ENCODE measurements around the gene CHD3.

DNA sequence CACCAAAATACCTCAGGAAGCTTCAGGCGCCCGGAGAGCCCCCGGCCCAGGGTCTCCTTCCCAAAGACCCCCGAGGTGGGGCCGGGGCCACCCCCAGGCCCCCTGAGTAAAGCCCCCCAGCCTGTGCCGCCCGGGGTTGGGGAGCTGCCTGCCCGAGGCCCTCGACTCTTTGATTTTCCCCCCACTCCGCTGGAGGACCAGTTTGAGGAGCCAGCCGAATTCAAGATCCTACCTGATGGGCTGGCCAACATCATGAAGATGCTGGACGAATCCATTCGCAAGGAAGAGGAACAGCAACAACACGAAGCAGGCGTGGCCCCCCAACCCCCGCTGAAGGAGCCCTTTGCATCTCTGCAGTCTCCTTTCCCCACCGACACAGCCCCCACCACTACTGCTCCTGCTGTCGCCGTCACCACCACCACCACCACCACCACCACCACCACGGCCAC, 40.4 kb upstream of the CHD3 start:
- TF ChIP-seq, protein P1, sequence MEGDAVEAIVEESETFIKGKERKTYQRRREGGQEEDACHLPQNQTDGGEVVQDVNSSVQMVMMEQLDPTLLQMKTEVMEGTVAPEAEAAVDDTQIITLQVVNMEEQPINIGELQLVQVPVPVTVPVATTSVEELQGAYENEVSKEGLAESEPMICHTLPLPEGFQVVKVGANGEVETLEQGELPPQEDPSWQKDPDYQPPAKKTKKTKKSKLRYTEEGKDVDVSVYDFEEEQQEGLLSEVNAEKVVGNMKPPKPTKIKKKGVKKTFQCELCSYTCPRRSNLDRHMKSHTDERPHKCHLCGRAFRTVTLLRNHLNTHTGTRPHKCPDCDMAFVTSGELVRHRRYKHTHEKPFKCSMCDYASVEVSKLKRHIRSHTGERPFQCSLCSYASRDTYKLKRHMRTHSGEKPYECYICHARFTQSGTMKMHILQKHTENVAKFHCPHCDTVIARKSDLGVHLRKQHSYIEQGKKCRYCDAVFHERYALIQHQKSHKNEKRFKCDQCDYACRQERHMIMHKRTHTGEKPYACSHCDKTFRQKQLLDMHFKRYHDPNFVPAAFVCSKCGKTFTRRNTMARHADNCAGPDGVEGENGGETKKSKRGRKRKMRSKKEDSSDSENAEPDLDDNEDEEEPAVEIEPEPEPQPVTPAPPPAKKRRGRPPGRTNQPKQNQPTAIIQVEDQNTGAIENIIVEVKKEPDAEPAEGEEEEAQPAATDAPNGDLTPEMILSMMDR (IDR thresholded peaks at IDR 0.05; ENCODE audit: poor library complexity, severe bottlenecking) = no peak
- TF ChIP-seq, protein P2, sequence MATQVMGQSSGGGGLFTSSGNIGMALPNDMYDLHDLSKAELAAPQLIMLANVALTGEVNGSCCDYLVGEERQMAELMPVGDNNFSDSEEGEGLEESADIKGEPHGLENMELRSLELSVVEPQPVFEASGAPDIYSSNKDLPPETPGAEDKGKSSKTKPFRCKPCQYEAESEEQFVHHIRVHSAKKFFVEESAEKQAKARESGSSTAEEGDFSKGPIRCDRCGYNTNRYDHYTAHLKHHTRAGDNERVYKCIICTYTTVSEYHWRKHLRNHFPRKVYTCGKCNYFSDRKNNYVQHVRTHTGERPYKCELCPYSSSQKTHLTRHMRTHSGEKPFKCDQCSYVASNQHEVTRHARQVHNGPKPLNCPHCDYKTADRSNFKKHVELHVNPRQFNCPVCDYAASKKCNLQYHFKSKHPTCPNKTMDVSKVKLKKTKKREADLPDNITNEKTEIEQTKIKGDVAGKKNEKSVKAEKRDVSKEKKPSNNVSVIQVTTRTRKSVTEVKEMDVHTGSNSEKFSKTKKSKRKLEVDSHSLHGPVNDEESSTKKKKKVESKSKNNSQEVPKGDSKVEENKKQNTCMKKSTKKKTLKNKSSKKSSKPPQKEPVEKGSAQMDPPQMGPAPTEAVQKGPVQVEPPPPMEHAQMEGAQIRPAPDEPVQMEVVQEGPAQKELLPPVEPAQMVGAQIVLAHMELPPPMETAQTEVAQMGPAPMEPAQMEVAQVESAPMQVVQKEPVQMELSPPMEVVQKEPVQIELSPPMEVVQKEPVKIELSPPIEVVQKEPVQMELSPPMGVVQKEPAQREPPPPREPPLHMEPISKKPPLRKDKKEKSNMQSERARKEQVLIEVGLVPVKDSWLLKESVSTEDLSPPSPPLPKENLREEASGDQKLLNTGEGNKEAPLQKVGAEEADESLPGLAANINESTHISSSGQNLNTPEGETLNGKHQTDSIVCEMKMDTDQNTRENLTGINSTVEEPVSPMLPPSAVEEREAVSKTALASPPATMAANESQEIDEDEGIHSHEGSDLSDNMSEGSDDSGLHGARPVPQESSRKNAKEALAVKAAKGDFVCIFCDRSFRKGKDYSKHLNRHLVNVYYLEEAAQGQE (IDR thresholded peaks at IDR 0.05; ENCODE audit: borderline replicate concordance) = no peak
